Medulla oblongata (tissue), 1 donor: ENCODE measurements around the gene TXNL4A.

Experiments used
- DNase-seq: peaks from one replicate; pipeline ENCODE4 v3.0.0-alpha.2; 2015; ENCODE audit errors: extremely low spot score

TXNL4A gene

DNA sequence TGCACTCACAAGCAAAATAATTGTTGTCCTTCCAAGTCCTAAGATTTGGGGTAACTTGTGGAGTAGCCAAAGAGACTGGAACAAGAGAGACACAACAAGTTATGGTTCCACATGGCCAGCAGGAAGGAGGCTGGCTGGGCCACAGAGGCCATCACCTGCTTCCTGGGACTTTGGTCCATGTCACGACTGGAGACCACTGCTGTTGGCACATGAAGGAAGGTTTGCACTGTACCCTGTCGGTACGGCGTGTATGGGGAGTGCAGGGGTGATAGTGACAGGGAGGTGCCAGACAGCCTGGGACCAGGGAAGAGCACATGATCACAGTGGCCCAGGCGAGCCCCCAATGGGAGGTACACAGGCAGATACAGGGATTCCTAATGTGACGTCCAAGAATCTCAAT lies 52.4 kb downstream of the TXNL4A start:
- DNase-seq, result no peak

DNA sequence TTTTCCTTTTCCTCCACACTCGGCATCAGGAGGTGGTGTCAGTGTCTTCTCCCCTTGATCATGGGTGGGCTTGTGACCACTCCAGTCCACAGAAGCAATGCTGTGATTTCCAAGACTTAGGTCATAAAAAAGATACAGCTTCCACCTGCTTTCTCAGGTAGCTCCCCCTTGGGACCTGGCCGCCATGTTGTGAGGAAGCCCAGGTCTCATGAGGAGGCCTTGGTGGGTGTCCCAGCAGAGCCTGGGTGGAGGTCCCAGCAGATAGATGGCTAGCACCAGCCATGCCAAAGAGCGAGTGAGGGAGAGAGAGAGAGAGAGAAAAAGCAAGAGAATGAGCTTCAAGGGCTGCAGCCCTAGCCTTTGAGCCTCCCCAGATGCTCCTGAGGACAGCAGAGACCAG lies 52.9 kb downstream of the TXNL4A start:
- DNase-seq, result no peak

DNA sequence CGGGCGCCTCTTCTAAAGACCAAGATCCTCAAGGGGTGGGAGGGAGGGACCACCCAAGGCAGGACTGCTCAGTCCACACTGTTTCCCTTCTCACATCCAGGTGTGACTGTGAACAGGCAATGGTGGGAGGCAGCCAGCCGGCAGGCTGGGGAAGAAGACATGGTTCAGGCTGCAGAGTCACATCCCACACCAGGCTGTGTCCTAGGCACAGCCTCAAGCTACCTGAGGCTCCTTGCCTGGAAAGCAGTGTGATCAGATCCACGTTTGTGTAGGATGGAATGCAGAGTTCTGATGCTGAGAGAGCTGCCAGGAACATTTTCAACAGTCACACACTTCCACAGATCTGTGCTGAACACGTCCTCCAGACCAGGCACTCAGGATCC lies 53.3 kb downstream of the TXNL4A start:
- DNase-seq, result no peak

DNA sequence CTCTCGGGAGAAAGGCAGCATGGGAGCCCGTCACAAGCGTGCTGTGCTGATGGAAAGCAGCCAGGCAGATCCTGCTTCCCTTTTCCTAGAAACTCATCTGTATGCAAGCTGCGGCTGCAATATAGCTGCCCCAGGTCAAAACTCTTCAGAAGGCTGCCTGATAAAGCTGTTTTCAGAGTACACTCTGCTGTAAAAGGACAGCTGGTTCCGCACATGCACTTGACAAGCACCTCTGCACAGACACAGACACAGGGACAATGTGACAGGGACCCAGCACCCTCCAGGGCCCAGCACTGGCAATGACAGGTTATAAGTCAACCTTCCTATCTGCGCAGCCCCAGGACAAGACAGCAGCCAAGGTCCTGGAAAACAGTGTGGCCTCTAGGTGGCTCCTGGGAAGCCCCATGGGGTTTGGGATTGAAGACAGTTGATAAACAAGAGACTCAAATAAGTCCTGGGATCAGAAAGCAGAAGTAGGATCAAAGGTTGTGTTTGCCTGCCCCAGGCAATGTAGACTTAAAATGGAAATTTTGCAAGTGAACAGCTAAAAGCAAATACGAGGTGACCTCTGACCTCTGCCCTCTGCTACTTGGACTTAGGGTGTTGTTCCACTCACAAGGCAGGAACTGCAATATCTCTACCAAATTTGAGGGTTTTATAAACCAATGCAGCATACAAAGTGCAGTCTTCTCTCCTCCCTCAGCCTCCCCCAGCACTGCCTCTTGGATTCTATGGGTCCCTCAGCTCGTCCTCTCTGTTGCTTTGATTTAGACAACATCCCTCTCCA lies 53.9 kb downstream of the TXNL4A start:
- DNase-seq, result no peak

DNA sequence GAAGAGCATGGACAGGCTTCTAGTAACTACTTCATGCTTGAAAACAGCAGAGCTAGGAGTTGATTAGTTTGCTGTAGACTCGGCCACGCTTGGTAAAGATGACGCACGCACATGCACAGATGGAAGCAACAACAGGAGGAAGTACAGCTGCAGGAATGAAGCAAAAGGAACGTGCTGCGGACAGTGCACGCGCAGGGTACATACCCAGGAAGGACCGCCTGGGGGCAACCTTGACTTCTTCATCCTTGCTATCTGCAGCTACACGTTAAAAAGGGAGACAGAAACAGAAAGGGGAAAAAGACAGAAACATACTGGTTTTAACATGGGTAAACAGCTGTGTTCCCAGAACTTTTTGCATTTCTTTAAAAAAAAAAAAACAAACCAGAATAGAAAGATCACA lies 54.6 kb downstream of the TXNL4A start:
- no peak for DNase-seq

DNA sequence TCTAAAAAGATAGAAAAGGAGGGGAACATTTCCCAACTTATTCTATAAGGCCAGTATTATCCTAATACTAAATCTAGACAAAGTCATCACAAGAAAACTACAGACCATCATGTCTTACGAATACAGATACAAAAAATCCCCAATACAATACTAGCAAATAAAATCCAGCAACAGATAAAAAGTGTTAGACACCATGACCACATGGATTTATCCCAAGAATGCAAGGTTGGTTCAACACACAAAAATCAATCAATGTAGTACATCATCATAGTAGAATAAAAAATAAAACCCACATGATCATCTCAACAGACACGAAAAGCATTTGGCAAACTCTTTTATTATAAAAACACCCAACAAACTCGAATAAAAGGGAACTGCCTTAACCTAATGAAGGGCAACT lies 55.5 kb downstream of the TXNL4A start:
- no peak for DNase-seq

DNA sequence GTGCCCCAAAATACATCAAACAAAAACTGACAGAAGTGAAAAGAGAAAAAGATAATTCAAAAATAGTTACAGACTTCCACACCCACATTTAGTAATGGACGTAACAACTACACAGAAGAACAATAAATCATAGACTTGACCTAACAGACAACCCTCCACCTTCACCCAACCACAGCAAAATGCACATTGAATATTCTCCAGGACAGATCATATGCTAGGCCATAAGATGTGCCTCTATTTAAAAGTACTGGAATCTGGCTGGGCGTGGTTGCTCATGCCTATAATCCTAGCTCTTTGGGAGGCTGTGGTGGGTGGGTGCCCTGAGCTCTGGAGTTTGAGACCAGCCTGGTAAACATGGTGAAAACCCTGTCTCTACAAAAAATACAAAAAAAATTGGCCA lies 56.9 kb downstream of the TXNL4A start:
- no peak for DNase-seq

DNA sequence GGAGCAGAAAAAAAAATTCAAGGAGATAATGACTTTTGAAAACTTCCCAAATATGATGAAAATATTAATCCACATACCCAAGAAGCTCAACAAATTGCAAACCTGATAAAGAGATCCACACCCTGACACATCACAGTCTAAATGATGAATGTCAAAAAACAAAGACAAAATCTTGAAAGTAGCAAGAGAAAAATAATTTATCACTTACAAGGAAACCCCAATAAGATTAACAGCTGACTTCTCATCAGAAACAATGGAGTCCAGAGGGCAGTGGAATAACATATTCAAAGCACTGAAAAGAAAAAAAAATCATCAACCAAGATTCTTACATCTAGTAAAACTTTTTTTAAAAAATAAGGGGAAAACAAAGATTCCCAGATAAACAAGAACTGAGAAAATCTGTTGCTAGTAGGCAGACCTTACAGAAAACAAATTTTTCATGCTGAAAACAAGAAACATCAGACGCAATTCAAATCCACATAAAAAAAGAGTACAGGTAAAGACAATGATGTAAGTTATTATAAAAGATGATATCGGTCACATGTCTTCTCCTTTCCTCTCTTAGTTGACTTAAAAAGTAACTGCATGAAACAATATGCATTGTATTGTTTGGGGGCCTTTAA lies 58.2 kb downstream of the TXNL4A start:
- DNase-seq, result no peak

DNA sequence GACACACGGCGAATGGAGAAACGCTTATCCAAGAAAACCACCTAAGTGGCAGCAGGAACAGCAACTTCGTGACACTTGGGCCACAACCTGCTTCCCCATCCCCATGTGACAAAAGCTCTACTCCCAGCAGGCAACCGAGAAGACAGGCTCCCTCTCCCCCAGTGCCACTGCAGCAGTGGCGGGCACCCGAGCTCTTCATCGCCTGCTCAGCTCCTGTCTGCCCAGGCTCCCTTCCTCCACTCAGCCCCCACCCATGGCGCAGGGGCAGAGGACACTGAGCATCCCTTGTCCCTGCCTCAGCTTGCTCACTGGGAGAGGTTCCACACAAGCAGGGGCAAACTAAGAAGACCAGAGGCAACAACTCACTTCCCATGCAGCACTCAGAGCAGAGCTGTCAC lies 59.8 kb downstream of the TXNL4A start:
- DNase-seq, result no peak

DNA sequence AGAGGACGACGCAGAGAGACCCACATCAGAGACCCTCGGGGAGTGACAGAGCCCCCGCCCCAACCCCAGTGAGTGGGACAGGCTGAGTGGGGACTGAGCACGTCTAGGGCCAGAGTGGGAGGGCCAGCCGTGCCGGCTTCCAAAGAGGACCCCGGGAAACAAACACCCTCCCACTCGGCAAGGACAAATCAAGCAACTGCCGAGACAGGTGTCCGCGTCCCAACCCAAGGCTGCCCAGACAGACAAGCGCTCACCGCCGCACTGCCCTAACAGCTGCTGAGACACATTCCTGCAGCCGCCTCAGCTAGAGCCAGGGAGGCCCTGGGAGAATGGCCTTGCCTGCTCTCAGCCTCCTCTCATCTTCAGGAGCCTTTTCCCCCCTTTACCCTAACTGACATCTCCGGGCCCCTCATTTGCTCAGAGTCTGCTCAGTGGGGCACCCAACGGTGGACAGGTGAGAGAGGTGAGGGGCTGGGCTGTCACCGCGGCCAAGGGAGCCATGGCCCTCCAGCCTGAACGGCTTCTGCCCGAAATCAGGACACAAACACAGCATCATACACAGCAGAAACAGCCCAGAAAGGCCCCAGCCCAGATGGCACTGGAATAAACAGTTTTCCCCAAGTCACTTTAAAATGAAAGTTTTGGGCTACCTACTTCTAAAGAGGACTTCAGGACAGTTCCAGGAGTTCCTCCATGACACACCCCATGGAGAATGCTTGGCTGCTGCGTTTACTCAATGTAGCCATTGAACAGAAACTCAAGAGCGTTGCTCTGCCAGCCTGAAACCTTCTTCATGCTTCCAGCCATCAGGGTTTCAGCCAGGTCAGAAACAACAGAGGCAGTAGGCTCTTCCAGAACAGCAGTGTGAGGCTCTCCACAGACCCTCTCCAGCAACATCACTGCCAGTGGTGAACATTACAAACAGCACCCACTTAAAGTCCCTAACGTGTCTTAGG lies 60.5 kb downstream of the TXNL4A start:
- no peak for DNase-seq

DNA sequence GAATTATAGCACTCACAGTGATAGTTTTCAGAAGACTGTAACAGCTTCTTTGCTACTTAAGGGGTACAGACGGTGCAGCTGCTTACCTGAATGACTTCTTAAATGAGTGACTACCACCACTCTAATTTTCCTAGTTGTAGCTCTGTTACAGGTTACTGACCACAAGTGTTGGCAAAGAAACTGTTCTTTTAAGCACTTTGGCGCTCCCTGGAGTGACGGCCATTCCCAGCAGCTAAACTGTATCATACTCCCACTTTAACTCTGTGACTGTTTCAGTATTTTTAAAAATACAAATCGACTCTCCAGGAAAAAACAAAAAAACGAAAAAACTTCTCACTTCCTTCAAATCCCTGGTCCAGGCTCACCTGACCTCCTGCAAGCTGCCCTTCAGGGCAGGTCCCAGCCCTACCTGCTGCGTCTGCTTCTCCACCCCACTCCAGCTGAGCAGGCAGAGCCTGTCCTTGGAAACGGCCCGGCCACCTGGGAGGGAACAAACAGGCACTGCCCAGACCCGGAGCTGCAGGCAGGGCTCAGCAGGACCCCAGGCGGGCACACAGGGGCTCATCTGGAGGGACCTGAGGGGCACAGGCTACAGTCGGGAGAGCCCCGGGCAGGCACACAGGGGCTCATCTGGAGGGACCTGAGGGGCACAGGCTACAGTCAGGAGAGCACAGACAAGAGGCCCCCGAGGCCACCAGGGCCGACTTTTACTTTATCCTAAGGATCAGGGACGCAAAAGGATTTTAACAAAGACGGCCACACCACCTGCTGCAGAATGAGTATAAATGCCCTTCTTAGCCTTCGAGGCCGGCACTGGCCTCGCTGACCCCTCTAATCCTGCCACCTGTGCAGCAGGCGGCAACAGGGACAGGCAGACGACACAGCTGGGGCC lies 61.4 kb downstream of the TXNL4A start:
- no peak for DNase-seq

DNA sequence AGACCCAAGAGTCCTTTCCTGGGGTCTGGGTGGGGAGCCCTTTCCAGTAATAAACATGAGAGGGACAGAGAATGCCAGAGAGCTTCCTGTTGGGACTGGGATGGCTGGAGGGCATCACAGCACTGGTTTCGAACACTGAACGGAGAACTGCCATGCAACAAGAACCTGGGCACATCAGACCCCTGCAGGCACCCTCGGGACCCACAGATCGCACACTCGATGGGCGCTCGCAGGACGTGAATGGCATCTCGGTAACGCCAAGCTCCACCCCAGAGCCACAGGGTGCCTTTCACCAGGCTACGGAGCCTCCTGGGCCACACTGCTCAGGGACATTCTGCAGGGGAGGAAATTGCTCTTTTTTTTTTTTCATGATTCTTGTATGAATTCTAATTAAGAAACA lies 62.1 kb downstream of the TXNL4A start:
- DNase-seq, result no peak

DNA sequence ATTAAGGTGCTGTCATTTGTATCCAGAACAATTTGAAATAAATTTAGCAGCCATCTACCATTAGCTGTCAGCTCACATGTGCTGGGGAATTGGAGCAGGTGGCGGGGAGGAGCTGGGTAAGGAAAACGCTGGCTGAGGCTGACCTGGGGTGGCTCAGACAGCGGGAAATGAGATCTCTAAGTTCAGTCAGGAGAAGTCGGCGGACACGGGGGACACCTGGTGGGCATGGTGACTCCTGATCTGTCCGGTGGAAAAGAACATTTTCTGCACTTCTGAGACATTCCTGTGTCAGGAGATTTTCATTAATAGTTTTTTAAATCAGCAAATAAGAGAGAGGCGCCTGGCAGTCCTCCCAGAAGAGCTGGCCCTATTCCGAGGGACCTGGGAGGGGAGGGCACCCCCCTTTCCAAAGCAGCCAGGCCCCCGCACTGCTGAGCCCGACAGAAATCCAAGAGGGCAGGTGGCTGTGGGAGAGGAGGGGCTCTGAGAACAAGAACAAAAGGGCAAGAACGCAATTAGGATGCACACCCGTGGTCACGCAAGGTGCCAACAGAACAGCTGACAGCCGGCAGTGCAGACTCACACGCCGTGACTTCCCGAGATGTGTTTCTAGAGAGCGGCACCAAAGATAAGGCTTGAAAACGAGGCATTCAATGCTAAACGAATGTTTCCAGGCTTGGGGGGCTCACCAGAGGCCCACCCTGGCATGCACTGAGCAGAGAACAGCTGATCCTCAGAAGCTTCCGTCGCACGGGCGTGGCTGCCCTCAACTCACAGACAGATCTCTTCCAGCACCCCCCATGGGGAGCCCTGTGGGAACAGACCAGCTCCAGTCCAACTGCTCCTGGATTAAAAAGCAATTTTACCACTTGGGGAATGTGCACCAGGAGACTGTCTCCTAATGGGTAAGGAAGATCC lies 63.3 kb downstream of the TXNL4A start:
- DNase-seq, result peak; percentile 44

DNA sequence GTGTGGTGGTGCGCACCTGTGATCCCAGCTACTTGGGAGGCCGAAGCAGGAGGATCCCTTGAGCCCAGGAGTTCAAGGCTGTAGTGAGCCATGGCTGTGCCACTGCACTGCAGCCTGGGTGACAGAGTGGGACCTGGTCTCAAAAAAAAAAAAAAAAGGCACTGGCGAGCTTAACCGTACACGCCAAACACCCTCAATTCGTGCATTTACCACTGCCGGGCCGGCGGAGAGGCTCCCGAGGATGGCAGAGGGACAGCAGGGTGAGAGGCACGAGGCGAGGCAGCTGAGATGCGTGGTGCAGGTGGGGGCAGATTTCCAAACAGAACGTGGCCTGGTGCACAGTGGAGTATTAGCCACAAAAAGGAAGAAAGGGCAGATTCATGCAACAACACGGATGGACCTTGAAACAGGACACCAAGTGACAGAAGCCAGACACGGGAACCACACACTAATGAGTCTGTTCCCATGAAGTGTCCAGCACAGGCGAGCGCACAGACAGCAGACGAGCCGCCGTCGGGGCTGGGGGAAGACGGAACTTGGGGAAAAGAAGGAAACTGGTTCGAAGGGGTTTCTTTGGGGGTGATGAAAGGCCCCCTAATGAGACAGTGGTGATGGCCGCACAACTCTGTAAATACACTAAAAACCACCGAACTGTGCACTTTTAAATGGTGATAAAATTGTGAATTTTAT lies 64.3 kb downstream of the TXNL4A start:
- no peak for DNase-seq

DNA sequence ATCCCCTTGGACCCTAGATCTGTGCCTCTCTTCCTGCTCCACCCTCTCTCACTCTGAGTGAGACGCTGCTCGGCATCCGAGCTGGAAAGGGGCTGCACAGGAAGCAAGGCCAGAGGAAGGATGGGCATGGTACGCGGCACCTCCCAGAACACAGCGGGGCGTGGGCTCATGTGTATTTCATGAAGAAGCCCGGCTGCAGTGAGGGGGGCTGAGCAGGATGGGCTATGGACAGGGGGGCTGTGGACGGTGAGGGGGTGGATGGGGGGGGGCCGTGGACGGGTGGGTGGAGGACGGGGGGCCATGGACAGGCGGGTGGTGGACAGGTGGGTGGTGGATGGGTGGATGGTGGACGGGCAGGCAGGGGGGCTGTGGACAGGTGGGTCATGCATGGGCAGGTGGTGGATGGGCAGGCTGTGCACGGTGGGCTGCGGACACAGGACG lies 65.4 kb downstream of the TXNL4A start:
- no peak for DNase-seq

DNA sequence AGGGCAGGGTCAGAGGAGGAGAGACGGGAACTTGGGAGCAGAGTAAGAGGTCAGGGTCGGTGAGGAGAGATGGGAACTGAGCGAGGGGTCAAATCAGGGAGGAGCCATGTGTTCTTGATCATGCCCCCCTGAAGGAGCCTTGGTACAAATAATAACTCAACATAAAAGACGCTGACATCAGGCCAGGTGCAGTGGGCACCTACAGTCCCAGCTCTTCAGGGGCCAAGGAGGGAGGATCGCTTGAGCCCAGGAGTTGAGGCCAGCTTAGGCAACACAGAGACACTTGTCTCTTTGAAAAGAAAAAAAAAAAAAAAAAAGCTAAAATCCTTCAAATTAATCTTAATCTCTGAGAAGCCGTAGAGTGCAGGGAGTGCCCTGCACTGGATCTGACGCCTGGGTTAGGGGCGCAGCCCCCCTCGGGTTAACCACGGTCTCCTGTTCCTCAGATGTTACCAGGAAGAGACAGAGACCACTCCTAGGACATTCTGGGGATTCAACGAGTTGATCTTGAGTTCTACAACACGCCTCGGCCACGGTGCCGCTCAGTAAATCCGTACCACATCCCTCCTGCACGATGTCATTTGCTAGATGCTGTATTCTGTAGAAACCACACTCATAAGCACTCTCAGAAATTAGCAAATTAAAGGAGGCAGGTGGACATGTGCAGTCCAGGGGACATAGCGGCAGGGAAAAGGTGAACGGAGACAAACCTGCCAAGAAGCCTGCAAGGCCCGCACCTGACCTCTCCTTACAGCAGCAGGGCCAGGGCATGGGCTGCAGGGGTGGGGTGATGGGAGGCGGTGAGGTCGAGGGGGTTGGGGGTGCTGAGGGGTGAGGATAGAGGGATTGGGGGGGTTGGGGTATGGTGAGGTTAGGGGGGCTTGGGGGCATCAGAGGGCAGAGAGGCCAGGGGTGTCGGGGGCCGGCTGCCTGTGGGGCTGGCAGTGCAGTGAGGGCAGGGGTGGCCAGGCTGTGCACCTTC lies 66.1 kb downstream of the TXNL4A start:
- no peak for DNase-seq
